WERI-Rb-1 (cell line): ENCODE data around the gene MTURN.

ENCODE experiments used
- DNase-seq: peaks from one replicate; pipeline ENCODE4 v3.0.0-alpha.2; 2020
- H3K27ac ChIP-seq: fragments of 250-450 bp; sonication (Bioruptor Pico); 2 replicates; pipeline ENCODE4 v1.5.1; 2020; ENCODE audit warnings: mild to moderate bottlenecking, moderate library complexity
- H3K27me3 ChIP-seq: fragments of 250-450 bp; sonication (Bioruptor Pico); 2 replicates; pipeline ENCODE4 v1.5.1; 2021; ENCODE audit warnings: mild to moderate bottlenecking, low read depth, moderate library complexity; ENCODE audit not compliant: insufficient read depth, severe bottlenecking
- H3K36me3 ChIP-seq: fragments of 250-450 bp; sonication (Bioruptor Pico); 2 replicates; pipeline ENCODE4 v1.5.1; 2020; ENCODE audit warnings: mild to moderate bottlenecking, moderate library complexity
- H3K4me3 ChIP-seq: 2 replicates; pipeline ENCODE4 v1.5.1; 2011; ENCODE audit warnings: low read depth, mild to moderate bottlenecking, control low read depth, low read length
- H3K9me3 ChIP-seq: fragments of 250-450 bp; sonication (Bioruptor Pico); 2 replicates; pipeline ENCODE4 v1.5.1; 2021; ENCODE audit warnings: mild to moderate bottlenecking, moderate library complexity; ENCODE audit not compliant: severe bottlenecking
- TF ChIP-seq, protein P1 (sequence below): IDR thresholded peaks from 2 replicates; pipeline ENCODE4 v1.5.1; 2011; ENCODE audit warnings: low read depth, mild to moderate bottlenecking, control low read depth, inconsistent platforms, low read length

The MTURN gene

DNA sequence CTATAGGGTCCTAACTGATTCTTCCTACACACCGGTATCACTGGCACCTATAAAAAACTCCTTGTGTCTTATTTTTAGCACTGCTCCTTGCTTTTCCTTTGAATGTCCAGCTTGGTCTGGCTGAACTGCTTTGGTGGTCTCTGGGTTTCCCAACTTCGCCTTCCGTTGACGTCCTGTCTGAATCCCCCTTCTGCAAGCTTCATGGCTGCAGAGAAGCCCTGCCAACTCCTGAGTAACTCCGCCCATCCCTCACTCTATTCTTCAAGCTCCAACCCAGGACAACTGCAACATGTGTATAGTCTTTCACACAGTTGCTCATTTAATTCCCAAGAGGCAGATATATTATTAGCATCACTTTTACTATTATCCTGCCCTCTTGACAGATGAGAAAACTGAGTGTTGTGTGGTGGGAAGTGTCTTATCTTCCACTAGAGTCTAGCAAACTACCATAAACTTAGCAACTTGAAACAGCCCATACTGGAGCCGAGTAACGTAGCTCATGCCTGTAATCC, 40.9 kb downstream of the MTURN start:
- H3K27ac ChIP-seq: no peak overlapping the region
- TF ChIP-seq, protein P1, sequence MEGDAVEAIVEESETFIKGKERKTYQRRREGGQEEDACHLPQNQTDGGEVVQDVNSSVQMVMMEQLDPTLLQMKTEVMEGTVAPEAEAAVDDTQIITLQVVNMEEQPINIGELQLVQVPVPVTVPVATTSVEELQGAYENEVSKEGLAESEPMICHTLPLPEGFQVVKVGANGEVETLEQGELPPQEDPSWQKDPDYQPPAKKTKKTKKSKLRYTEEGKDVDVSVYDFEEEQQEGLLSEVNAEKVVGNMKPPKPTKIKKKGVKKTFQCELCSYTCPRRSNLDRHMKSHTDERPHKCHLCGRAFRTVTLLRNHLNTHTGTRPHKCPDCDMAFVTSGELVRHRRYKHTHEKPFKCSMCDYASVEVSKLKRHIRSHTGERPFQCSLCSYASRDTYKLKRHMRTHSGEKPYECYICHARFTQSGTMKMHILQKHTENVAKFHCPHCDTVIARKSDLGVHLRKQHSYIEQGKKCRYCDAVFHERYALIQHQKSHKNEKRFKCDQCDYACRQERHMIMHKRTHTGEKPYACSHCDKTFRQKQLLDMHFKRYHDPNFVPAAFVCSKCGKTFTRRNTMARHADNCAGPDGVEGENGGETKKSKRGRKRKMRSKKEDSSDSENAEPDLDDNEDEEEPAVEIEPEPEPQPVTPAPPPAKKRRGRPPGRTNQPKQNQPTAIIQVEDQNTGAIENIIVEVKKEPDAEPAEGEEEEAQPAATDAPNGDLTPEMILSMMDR: no peak
- H3K4me3 ChIP-seq: no peak overlapping the region
- no peaks in the 10 kb centered on the region for H3K9me3 ChIP-seq
- H3K27me3 ChIP-seq: no peaks in the 10 kb centered on the region
- H3K36me3 ChIP-seq: no peaks in the 10 kb centered on the region
- DNase-seq: no peak

DNA sequence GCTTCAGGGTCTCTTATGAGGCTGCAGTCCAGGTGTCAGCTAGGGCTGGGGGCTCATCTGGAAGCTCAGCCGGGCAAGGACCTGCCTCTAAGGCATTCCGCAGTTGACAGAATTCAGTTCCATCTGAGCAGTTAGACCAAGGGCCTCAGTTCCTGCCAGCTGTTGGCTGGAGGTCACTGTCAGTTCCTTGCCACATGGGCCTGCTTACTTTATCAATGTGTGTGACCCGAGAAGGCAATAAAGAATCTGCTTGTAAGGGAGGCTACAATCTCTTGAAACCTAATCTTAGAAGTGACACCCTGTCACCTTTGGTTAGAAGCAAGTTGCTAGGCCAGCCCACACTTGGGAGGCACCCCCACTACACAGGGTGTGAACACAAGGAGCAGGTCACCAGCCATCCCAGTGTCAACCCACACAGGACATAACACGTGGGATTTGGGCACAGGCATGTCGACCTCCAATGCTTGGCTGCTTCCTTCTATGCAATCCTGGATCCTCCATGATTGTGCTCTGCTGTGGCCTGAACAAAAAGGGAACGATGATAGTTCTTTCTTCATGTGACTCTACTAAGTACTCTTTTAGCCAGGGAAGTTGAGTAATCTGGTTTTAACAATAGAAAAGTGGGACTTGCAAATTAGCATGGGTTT, 41.8 kb downstream of the MTURN start:
- Histone ChIP-seq H3K9me3 (no peaks in the 10 kb centered on the region), H3K36me3 (no peaks in the 10 kb centered on the region), H3K4me3 (no peak overlapping the region), H3K27me3 (no peaks in the 10 kb centered on the region), H3K27ac (no peak overlapping the region)
- no peak for DNase-seq
- TF ChIP-seq, protein P1: no peak

DNA sequence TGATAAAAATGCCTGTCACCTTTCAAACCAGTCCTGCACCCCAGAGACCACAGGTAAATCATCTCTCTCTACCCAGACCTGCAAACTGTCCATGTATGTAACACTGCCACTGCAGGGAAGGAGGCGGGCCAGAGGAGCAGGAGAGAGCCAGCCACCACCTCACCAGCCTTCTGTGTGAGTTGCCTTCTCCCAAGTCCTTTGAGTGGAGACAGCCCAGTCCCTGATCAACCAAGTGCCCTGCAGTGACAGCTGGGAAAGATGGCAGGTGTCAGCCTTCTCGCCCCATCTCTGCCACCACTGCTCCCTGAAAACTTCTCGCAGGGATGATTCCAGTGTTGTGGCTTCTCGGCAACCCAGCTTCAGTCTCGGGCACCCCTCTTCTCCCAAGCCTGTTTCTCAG, 42.4 kb downstream of the MTURN start:
- no peak overlapping the region for H3K4me3 ChIP-seq
- no peaks in the 10 kb centered on the region for H3K27me3 ChIP-seq
- H3K27ac ChIP-seq: no peak overlapping the region
- H3K36me3 ChIP-seq: no peaks in the 10 kb centered on the region
- TF ChIP-seq, protein P1: no peak
- no peak for DNase-seq
- H3K9me3 ChIP-seq: no peaks in the 10 kb centered on the region

DNA sequence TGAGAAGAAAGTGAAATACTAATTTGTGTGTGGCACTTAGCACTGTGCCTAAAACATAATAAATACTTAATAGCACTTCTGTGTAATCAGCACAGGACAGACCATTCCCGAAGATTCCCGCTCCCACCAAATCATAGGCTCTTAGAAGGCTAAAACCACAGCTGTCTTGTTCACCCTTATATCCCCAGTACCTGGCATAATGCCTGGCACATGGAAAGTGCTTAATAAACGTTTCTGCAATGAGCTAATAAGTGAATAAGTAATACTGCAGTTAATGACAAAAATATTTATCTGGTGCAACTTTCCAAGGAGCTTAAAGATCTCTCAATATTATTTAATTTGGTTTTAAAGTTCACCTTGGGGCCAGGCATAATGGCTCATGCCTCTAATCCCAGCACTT, 43.2 kb downstream of the MTURN start:
- Histone ChIP-seq H3K4me3 (no peak overlapping the region), H3K27me3 (no peaks in the 10 kb centered on the region)

DNA sequence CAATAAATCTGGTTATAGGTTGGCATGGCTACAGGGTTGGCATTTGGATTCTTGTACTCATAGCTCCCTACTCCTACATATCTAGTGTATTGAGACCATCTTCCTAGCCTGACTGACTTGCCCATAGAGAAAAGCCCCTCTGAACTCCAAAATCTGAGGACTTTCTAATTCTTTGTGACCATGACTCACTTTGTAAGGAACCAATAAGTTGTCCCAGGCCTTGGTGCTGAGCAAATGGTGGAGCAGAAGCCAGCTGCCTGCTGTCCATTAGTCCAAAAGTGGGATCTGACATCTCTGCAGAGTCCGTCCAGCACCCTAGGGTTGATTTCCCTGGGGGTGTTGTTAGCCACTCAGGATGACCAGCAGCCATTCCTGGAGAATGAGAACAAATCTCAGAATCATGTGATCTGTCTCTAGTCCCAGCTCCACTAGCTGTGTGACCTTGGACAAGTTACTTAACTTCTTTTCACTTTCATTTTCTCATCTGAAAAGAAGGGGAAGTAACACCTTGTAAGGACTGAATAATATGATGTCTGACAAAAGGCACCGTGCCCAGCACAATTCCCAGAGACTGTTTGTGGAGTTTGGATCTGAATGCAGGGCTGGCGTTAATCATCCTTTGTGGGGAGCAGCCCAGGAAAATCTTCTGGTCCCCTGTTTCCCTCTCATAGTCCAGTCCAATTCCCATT, 44.1 kb downstream of the MTURN start:
- TF ChIP-seq, protein P1: no peak
- no peak for DNase-seq
- Histone ChIP-seq H3K27ac (no peak overlapping the region), H3K9me3 (no peaks in the 10 kb centered on the region), H3K36me3 (no peaks in the 10 kb centered on the region), H3K4me3 (no peak overlapping the region), H3K27me3 (no peaks in the 10 kb centered on the region)

More for the DNA sequence above, 43.2 kb downstream of the MTURN start:
- Histone ChIP-seq H3K9me3 (no peaks in the 10 kb centered on the region), H3K27ac (no peak overlapping the region), H3K36me3 (no peaks in the 10 kb centered on the region)
- TF ChIP-seq, protein P1: no peak
- DNase-seq: no peak
